ENCODE data around the gene GABRP. TPM values are rescaled to one million over a fixed set of nuclear protein-coding genes. Genes with fewer than 3 reads are reported as not detected.

GABRP gene
- total RNA-seq, 4 donors from 2014 or later, result not detected

- DNase-seq (no peak), ATAC-seq (no peak)
- in situ Hi-C loops (cut with MboI; ENCODE audit: low sequenced_read_pairs in 4 of 4), result no loop called here
- intact Hi-C loops (cut with DNase I; ENCODE audit: low total_unique reads), result no loop called here
- no peak overlapping the region for H3K4me3 ChIP-seq
- no peaks in the 10 kb centered on the region for H3K4me1 ChIP-seq
- no peaks in the 10 kb centered on the region for H3K27me3 ChIP-seq
- no peaks in the 10 kb centered on the region for H3K36me3 ChIP-seq
- TF ChIP-seq CTCF (IDR thresholded peaks at IDR 0.05 in 4 of 5, conservative IDR thresholded peaks at IDR 0.05 in 1 of 5), result no peak
- TF ChIP-seq POLR2A (IDR thresholded peaks at IDR 0.05), result no peak
- no peak overlapping the region for H3K27ac ChIP-seq
- H3K9me3 ChIP-seq, result no peaks in the 10 kb centered on the region
These were observed 10.2 kb upstream of the GABRP start for GRCh38 chr5:170773024-170773985.

- H3K9me3 ChIP-seq, result no peaks in the 10 kb centered on the region
- intact Hi-C loops (cut with DNase I; ENCODE audit: low total_unique reads) (no loop called here), in situ Hi-C loops (cut with MboI; ENCODE audit: low sequenced_read_pairs in 4 of 4) (no loop called here)
- no peak for TF ChIP-seq CTCF (IDR thresholded peaks at IDR 0.05 in 4 of 5, conservative IDR thresholded peaks at IDR 0.05 in 1 of 5)
- no peak for TF ChIP-seq POLR2A (IDR thresholded peaks at IDR 0.05)
- no peaks in the 10 kb centered on the region for H3K4me1 ChIP-seq
- DNase-seq (no peak), ATAC-seq (no peak)
- no peak overlapping the region for H3K27ac ChIP-seq
- H3K27me3 ChIP-seq, result no peaks in the 10 kb centered on the region
- H3K4me3 ChIP-seq, result no peak overlapping the region
- H3K36me3 ChIP-seq, result no peaks in the 10 kb centered on the region
These were observed 8.7 kb upstream of the GABRP start for GRCh38 chr5:170774831-170775230.

DNA sequence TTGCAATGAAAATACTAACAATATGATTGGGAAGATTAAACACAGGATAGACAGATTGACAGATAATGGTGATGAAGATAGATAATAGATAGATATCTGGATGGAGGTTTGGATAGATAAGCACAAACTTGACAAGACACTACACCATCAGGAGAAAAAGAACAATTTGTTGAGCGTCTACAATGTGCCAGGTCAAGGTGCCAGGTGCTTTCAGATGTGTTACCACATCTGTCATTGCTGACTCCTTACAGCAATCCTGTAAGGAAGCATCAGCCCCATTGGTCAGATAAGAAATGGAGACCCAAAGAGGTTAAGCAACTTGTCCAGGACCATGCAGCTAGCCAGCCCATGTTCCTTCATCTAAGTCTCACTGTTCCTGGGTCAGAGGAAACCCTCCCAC lies 1.6 kb upstream of the GABRP start:
- no peak for ATAC-seq
- H3K27ac ChIP-seq, result no peak overlapping the region
- DNase-seq, result no peak
- H3K4me1 ChIP-seq, result no peaks in the 10 kb centered on the region
- no peaks in the 10 kb centered on the region for H3K36me3 ChIP-seq
- TF ChIP-seq CTCF (IDR thresholded peaks at IDR 0.05 in 4 of 5, conservative IDR thresholded peaks at IDR 0.05 in 1 of 5), result no peak
- no peaks in the 10 kb centered on the region for H3K9me3 ChIP-seq
- no peaks in the 10 kb centered on the region for H3K27me3 ChIP-seq
- intact Hi-C loops (cut with DNase I; ENCODE audit: low total_unique reads), result no loop called here
- no peak overlapping the region for H3K4me3 ChIP-seq
- in situ Hi-C loops (cut with MboI; ENCODE audit: low sequenced_read_pairs in 4 of 4), result no loop called here

- Histone ChIP-seq H3K36me3 (no peaks in the 10 kb centered on the region), H3K9me3 (no peaks in the 10 kb centered on the region), H3K4me1 (no peaks in the 10 kb centered on the region), H3K4me3 (no peak overlapping the region), H3K27ac (no peak overlapping the region), H3K27me3 (no peaks in the 10 kb centered on the region)
- no peak for DNase-seq
- in situ Hi-C loops (cut with MboI; ENCODE audit: low sequenced_read_pairs in 4 of 4), result no loop called here
- TF ChIP-seq POLR2A (IDR thresholded peaks at IDR 0.05) (no peak), CTCF (IDR thresholded peaks at IDR 0.05 in 4 of 5, conservative IDR thresholded peaks at IDR 0.05 in 1 of 5) (no peak)
- intact Hi-C loops (cut with DNase I; ENCODE audit: low total_unique reads), result no loop called here
- ATAC-seq, result no peak
These were observed 1.1 kb upstream of the GABRP start for GRCh38 chr5:170782438-170782837.

Measured in gastrocnemius medialis (tissue), 4 donors.